GM18951 (cell line): ENCODE measurements around the gene PPP4C.

Experiments used
- POLR2A ChIP-seq: IDR thresholded peaks from 4 replicates; pipeline ENCODE4 v1.6.1; 2011; ENCODE audit warnings: mild to moderate bottlenecking; ENCODE audit not compliant: insufficient read length, insufficient read depth; ENCODE audit errors: extremely low read depth
- in situ Hi-C: fragments of 300-500 bp; cut with MboI; formaldehyde crosslinking; loops from one replicate; pipeline ENCODE4 v1.12.0; 2022; ENCODE audit warnings: low sequenced_read_pairs, mixed read lengths, inconsistent platforms; ENCODE audit not compliant: unreplicated experiment

Gene PPP4C

DNA sequence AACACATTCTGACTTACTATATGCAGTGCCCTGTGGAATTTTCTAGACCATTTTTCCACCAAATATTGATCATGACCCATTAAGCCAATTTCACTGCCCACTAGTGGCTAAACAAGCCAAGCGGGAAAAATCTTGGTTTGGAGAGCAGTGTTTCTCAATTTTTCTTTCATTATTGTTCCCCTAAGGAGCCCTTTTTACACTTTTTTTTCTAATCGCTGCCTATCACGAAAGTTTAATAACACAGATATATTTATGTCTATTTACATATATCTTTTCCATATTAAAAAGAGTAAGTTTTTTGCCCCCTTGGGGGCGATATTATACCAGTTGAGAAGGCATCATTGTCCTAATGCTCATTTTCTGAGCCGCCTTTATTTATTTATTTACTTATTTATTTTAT is 34.0 kb upstream of the PPP4C start:
- in situ Hi-C loops: loop anchor here (25.0 kb wide), 1 partner anchor 930 kb away; no protein-coding TSS in a partner anchor

DNA sequence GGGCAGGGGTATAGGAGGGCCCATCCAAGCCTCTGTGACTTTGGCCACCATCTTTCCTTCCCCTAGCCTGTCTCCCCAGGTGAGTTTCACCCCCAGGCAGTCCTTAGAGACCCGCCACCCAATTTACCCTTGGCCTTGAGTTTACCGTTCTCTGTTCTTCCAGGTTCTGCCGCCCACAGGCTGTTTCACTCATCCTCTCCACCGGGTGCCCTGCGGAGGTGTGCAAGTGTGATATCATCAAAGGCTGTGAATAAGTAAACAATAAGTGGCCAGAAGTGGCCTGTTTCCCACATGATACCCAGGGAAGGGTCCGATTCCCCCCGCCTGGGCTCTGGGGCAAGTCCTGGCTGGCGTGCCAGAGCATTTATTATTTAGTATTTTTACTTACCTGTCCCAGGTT is 29.6 kb upstream of the PPP4C start:
- in situ Hi-C loops: loop anchor here (25.0 kb wide), 1 partner anchor 934 kb away; no protein-coding TSS in a partner anchor
- no peak for TF ChIP-seq POLR2A

More for the DNA sequence above, 34.0 kb upstream of the PPP4C start:
- no peak for TF ChIP-seq POLR2A

DNA sequence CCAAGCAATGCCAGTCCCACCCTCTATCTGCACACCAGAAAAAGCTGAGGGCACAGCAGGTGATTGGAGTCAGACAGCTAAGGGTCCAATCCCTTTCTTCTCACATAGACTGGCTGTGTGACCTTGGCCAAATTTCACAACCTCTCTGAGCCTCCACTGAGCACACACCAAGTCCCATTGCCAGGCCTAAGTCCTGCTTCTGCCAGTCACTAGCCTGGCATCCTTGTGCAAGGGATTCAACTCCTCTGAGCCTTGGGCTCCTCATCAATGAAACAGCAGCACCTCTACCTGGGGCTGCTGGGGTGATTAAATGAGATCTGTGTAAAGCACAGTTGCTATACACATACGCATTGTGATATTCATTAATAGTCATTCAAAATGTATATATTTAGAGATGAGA is 29.2 kb upstream of the PPP4C start:
- TF ChIP-seq POLR2A: no peak
- in situ Hi-C loops: loop anchor here (25.0 kb wide), 1 partner anchor 934 kb away; no protein-coding TSS in a partner anchor

DNA sequence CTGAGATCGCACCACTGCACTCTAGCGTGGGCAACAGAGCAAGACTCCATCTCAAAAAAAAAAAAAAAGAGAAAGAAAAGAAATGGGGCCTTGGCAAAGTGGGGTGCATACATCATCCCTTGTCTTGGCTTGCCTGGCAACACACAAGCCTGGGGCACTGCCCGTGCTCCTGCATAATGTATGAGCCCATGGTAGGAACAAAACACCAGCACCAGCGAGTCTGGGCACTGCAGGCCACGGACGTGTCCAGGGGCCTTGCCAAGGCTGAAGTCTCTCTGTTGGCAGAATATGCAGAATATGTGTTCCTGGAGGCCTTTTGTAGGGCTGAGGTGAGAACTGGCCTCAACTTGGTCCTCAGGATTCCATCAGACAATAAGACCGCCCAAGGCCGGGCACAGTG is 25.9 kb upstream of the PPP4C start:
- in situ Hi-C loops: loop anchor here (25.0 kb wide), 1 partner anchor 938 kb away; no protein-coding TSS in a partner anchor
- no peak for TF ChIP-seq POLR2A

DNA sequence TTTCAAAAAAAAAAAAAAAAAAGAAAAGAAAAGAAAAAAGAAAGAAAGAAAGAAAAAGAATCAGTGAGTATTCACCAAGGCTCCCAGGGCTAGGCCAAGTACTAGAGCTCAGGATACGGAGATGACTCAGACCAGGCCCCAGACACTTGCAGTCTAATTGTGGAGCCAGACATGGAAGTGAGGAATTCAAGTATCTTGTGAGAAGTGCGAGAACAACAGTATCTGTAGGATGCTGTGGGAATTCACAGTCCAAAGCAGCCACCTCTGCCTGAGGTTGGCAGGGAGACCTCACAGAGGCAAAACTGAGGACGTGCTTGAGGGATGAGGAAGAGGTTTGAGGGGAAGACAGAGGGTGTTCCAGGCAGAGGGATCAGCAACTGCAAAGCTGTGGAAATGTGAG is 24.3 kb upstream of the PPP4C start:
- TF ChIP-seq POLR2A: no peak
- in situ Hi-C loops: no loop called here

DNA sequence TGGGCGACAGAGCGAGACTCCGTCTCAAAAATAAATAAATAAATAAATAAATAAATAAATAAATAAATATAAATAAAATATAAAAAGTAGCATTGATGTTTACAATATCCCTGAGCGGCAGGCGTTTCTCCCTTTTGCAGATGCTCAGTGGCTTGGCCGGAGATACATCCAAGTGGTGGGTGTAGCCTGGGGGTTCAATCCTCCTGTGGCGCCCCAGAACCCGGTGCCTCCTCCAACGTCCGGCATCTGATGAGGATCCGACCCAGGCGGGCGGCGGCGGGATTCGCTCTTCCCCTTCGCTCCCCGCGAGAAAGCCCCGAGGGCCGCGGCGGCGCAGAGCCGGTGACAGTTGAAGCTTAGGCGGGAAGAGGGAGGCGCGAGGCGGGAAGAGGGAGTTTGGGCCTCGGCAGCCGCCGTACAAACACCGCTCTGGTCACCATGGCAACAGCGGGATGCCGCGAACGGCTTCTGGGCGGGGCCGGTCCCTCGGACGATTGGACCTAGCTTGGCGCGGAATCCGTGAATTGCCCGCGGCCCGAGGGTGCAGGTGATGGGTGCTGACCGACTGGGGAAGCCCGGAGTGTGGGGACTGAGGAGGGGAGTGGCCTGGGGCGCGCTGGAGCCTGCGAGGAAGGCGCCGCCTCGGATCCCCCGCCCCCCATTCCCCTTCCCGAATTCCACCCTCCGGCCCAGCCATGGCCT is 23.0 kb upstream of the PPP4C start:
- in situ Hi-C loops: no loop called here
- peak; percentile 45 for TF ChIP-seq POLR2A

DNA sequence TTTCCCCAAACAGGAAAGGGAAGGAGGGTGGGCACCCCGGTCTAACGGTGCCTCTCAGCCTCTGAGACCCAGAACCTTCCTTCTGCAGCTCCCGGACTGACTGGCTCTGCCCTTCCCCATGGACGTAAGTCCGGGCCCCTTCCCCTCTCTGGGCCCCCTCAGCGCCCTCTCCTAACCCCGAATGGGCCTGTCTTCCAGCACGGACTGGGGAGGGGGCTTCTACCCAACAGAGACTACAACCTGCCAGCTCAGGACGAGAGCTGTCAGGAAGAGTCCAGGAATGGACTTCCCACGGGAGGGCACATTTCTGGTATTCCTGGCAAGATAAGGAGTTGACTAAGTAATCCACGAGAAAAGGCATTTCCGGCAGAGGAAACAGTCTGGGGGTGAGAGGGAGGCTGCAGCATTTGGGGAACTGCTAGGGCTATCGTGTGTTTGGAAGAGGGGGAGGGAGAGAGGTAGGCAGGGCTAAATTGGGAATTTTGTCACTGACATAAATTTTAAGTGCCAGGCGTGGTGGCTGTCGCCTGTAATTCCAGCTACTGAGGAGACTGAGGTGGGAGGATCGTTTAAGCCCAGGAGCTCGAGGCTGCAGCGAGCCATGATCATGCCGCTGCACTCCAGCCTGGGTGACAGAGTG is 22.3 kb upstream of the PPP4C start:
- in situ Hi-C loops: no loop called here
- no peak for TF ChIP-seq POLR2A

DNA sequence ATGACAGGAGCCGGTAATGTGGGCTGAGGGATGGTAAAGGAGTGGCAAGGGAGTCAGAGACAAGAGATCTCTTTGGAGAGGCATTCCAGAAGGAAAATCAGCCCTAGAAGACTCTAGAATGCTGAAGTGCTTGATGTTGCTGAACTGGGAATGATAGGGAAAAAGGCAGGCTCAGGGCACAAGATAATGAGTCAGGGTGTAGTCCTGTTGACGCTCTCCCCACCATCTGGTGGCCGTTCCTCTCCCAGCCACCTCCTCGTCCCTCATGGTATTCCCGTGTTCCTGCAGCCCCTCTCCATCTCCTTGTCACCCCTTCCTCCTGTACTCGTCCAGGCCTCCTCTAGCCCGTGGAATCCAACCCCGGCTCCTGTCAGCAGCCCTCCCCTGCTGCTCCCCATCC is 21.3 kb upstream of the PPP4C start:
- TF ChIP-seq POLR2A: no peak
- in situ Hi-C loops: no loop called here

DNA sequence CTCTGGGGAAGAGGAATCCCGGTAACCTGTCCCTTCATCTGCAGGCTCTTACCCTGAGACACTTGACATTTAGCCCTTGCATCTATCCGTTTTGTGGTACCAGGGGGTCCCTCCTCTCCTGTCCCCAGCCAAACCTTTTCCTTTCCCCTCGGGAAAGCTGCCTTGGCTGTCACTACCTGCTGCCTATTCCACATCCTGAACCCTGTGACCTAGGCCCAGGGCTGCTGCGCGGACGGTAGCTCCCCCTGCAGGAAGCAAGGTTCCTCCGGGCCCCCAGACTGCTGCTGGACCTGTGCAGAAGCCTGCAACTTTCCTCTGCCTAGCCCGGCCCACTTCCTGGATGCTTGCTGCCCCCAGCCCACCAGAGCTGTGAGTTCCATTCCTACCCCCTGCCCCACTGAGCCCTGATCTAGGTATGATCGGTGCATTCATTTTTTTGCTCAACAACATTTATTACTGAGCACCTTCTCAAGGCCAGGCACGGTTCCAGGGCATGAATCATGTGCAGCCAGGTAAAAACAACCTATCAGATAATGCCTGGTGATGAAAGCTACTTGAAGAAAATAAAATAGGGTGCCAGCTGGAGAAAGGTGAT is 20.7 kb upstream of the PPP4C start:
- in situ Hi-C loops: no loop called here
- no peak for TF ChIP-seq POLR2A

DNA sequence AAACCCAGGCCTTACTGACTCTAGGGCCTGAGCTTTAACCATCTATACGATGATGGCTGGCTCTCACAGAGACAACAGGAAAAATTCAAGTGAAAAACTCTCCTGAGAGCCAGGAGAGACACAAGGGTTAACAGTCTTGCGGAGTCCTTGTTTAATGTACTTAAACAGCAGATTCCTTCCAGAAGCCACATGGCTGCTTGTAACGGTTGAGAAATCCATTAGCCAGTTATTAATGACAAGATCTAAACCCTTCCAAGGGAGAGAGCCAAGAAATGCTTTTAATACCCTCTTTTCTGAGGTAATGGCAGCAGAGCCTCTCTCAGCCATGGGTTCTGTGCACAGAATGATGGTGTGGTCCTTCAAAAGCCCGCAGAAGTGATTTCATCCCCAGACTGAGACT is 15.4 kb upstream of the PPP4C start:
- in situ Hi-C loops: no loop called here
- TF ChIP-seq POLR2A: no peak

DNA sequence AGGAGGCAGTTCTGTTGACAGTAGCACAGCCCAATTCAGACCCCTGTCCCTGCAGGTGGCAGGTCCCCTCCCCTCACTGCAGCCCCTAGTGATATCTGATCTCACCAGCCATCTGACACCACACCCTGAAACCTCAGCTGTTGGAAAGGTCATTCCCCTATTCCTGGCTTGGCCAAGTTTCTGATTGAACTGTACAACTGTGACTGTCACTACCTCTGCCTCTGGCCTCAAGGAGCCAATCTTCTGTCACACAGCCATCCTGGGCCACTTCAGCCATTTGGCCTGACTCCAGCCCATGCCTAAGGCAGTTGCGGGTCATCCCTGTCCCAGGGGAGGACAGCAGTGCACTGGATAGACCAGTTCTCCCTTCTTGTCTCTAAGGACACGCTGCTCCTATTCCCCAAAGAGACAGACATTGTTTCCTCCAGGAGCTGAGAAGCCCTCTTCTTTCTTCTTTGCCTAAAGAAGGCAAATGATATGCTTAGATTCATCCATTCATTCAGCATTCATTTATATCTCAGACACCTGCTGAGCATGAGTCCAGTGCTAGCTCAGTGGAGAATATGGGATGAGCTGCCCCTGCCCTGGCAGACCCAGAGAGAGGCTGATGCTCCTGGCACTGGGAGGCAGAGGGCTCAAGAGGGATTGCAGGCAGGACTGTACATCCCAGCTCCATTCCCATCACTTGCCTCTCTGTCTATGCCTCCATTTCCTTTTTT is 14.8 kb upstream of the PPP4C start:
- in situ Hi-C loops: no loop called here
- TF ChIP-seq POLR2A: no peak

DNA sequence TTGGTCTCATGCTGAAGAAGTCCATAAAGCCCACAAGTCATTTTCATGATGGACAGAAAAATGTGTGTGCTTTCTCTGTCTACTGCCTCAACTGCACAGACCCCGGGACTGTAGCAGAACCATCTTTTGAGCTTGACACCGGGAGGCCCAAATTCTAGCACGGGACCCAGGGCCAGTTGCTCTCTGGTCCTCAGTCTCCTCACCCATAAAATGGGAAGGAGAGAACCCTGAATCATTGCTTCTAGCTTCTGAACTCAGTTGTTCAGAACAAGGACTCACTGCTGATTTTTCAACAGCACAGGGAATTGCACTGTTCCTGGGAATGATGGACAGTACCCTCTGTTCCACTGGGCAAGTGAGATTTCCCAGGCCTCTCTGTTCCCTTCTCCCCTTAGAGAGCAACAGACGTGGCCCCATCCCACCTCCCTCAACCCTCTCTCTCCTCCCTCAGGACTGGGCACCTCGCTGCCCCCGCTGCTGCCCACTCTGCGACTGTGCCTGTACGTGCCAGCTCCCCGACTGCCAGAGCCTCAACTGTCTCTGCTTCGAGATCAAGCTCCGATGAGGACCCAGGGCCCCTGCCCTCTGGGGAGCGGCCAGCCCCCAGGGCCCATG is 12.4 kb upstream of the PPP4C start:
- no peak for TF ChIP-seq POLR2A
- in situ Hi-C loops: no loop called here
